ENCODE data around the gene TCFL5.

DNA sequence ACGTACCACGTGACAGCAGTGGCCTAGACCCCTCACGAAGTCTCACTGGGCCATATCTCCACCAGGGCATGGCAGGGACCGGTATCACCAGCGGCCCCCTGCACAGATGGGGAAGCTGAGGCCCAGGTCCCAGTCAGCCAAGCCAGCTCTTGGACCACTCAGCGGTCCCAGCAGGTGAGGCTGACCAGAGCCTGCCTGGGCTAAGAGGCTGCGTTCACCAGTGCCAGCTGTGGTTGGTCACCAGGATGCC lies 67.9 kb downstream of the TCFL5 start:
- TF ChIP-seq, protein P1, sequence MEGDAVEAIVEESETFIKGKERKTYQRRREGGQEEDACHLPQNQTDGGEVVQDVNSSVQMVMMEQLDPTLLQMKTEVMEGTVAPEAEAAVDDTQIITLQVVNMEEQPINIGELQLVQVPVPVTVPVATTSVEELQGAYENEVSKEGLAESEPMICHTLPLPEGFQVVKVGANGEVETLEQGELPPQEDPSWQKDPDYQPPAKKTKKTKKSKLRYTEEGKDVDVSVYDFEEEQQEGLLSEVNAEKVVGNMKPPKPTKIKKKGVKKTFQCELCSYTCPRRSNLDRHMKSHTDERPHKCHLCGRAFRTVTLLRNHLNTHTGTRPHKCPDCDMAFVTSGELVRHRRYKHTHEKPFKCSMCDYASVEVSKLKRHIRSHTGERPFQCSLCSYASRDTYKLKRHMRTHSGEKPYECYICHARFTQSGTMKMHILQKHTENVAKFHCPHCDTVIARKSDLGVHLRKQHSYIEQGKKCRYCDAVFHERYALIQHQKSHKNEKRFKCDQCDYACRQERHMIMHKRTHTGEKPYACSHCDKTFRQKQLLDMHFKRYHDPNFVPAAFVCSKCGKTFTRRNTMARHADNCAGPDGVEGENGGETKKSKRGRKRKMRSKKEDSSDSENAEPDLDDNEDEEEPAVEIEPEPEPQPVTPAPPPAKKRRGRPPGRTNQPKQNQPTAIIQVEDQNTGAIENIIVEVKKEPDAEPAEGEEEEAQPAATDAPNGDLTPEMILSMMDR (IDR thresholded peaks at IDR 0.05), result no peak
- no peak for TF ChIP-seq POLR2A (IDR thresholded peaks at IDR 0.05)

All from lower leg skin (tissue), 3 donors.